Activated effector memory CD4-positive, alpha-beta T cell treated with Interleukin-2 at 50 U/mL for 16 hours (primary cell): Measurements from ENCODE around the gene SLC25A22.

Experiments
- DNase-seq: peaks from one replicate; pipeline ENCODE4 v3.0.0-alpha.2; 2020

Gene SLC25A22

GRCh38 chr11:770642-771616 lies 27.2 kb downstream of the SLC25A22 start:
- DNase-seq, result no peak

- DNase-seq, result no peak
Measured at GRCh38 chr11:769887-770641, 28.0 kb downstream of the SLC25A22 start.

- DNase-seq, result no peak
Measured at GRCh38 chr11:767238-767637, 30.8 kb downstream of the SLC25A22 start.

- DNase-seq, result no peak
Measured at GRCh38 chr11:766936-767210, 31.2 kb downstream of the SLC25A22 start.

GRCh38 chr11:766106-766935 lies 31.8 kb downstream of the SLC25A22 start:
- no peak for DNase-seq

- no peak for DNase-seq
Measured at GRCh38 chr11:765802-766091, 32.3 kb downstream of the SLC25A22 start.

- peak; percentile 57 for DNase-seq
Measured at GRCh38 chr11:765025-765801, 32.9 kb downstream of the SLC25A22 start.

- DNase-seq, result no peak
Measured at GRCh38 chr11:764322-765024, 33.6 kb downstream of the SLC25A22 start.

- no peak for DNase-seq
Measured at GRCh38 chr11:763549-764321, 34.3 kb downstream of the SLC25A22 start.

- no peak for DNase-seq
Measured at GRCh38 chr11:763073-763463, 35.0 kb downstream of the SLC25A22 start.

GRCh38 chr11:762421-763072 lies 35.5 kb downstream of the SLC25A22 start:
- no peak for DNase-seq

GRCh38 chr11:761526-762108 lies 36.5 kb downstream of the SLC25A22 start:
- DNase-seq, result no peak

- no peak for DNase-seq
Measured at GRCh38 chr11:760236-760635, 37.8 kb downstream of the SLC25A22 start.

GRCh38 chr11:749731-750130 lies 48.4 kb downstream of the SLC25A22 start:
- no peak for DNase-seq

GRCh38 chr11:748007-748359 lies 50.1 kb downstream of the SLC25A22 start:
- no peak for DNase-seq

- DNase-seq, result peak; percentile 68
Measured at GRCh38 chr11:747158-748006, 50.7 kb downstream of the SLC25A22 start, which contains the start of gene TALDO1. Gene TALDO1, plus strand, starts transcription at chr11:747464. Its CDS starts 18 bp downstream, at chr11:747482.

- DNase-seq, result no peak
Measured at GRCh38 chr11:746289-747157, 51.6 kb downstream of the SLC25A22 start.

GRCh38 chr11:745428-745827 lies 52.7 kb downstream of the SLC25A22 start:
- no peak for DNase-seq
